ENCODE results near the gene NEURL1. TPM values are rescaled to one million over a fixed set of nuclear protein-coding genes. Genes with fewer than 3 reads are reported as not detected.
A peak's percentile ranks its signal among the peaks of the same experiment; 100 is the strongest.
"Not testable (repeated sequence)": the region's sequence is repeated elsewhere in the genome, so short reads cannot be mapped to it uniquely, and the experiment has no call there.

The NEURL1 gene
- total RNA-seq, 1 donor from 2014 or later = 1.3 TPM

DNA sequence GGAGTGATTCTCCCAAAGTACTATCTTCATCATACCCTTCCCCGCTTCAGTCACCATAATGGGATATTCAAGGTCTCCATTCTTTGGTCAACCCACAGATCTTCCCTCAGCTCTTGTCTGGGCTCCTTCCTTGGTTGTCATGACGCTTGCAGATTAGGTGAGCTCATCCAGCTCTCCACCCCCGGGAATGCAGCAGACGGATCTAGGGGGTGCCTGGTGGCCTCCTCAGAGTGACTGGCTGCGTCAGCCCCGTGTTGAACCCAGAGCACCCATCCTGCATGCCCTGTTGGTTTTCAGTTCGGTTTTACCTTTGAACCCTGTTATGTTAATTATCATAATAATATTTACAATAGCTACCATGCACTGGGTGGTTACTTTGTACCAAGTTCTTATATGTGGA, 6.4 kb downstream of the NEURL1 start:
- H3K27me3 ChIP-seq (ENCODE audit: control insufficient read depth, insufficient read depth, low read length) = peaks cover 24% of the 10 kb centered on the region
- no peak for DNase-seq (ENCODE audit: low read depth)
- no peaks in the 10 kb centered on the region for H3K36me3 ChIP-seq (ENCODE audit: control insufficient read depth, insufficient read depth, low read length)
- no peak overlapping the region for H3K4me3 ChIP-seq (ENCODE audit: low read depth, low read length)
- TF ChIP-seq, protein P1, sequence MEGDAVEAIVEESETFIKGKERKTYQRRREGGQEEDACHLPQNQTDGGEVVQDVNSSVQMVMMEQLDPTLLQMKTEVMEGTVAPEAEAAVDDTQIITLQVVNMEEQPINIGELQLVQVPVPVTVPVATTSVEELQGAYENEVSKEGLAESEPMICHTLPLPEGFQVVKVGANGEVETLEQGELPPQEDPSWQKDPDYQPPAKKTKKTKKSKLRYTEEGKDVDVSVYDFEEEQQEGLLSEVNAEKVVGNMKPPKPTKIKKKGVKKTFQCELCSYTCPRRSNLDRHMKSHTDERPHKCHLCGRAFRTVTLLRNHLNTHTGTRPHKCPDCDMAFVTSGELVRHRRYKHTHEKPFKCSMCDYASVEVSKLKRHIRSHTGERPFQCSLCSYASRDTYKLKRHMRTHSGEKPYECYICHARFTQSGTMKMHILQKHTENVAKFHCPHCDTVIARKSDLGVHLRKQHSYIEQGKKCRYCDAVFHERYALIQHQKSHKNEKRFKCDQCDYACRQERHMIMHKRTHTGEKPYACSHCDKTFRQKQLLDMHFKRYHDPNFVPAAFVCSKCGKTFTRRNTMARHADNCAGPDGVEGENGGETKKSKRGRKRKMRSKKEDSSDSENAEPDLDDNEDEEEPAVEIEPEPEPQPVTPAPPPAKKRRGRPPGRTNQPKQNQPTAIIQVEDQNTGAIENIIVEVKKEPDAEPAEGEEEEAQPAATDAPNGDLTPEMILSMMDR (IDR thresholded peaks at IDR 0.05; ENCODE audit: insufficient read depth, low read length, poor library complexity, severe bottlenecking) = no peak

DNA sequence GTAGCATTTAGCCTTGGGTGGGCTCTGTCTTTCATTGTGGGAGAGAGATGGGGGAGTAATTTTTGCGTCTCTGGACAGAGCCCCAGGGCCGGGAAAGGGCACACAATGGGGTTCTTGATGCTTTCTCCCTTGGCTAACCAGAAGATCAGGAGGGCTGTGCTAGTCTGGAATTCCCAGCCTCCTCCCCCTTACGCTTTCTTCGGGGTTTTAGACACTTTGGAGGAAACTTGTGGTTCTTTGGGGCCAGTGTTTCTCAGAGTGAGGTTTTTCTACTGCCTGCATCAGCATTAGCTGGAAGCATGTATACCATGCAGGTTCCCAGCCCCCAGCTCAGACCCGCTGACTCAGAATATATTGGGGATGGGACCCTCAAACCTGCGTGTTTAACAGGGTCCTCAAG, 7.0 kb downstream of the NEURL1 start:
- no peaks in the 10 kb centered on the region for H3K36me3 ChIP-seq (ENCODE audit: control insufficient read depth, insufficient read depth, low read length)
- no peak overlapping the region for H3K4me3 ChIP-seq (ENCODE audit: low read depth, low read length)
- TF ChIP-seq, protein P1 (IDR thresholded peaks at IDR 0.05; ENCODE audit: insufficient read depth, low read length, poor library complexity, severe bottlenecking) = no peak
- peaks cover 19% of the 10 kb centered on the region for H3K27me3 ChIP-seq (ENCODE audit: control insufficient read depth, insufficient read depth, low read length)
- no peak for DNase-seq (ENCODE audit: low read depth)

- TF ChIP-seq, protein P1 (IDR thresholded peaks at IDR 0.05; ENCODE audit: insufficient read depth, low read length, poor library complexity, severe bottlenecking) = no peak
- Histone ChIP-seq H3K27me3 (ENCODE audit: control insufficient read depth, insufficient read depth, low read length) (peaks cover 15% of the 10 kb centered on the region), H3K36me3 (ENCODE audit: control insufficient read depth, insufficient read depth, low read length) (no peaks in the 10 kb centered on the region), H3K4me3 (ENCODE audit: low read depth, low read length) (no peak overlapping the region)
- no peak for DNase-seq (ENCODE audit: low read depth)
These were observed 7.7 kb downstream of the NEURL1 start for GRCh38 chr10:103501186-103501585.

GRCh38 chr10:103502849-103503660, 9.6 kb downstream of the NEURL1 start:
- Histone ChIP-seq H3K4me3 (ENCODE audit: low read depth, low read length) (no peak overlapping the region), H3K36me3 (ENCODE audit: control insufficient read depth, insufficient read depth, low read length) (no peaks in the 10 kb centered on the region), H3K27me3 (ENCODE audit: control insufficient read depth, insufficient read depth, low read length) (peaks cover 21% of the 10 kb centered on the region)
- TF ChIP-seq, protein P1 (IDR thresholded peaks at IDR 0.05; ENCODE audit: insufficient read depth, low read length, poor library complexity, severe bottlenecking) = no peak
- no peak for DNase-seq (ENCODE audit: low read depth)

DNA sequence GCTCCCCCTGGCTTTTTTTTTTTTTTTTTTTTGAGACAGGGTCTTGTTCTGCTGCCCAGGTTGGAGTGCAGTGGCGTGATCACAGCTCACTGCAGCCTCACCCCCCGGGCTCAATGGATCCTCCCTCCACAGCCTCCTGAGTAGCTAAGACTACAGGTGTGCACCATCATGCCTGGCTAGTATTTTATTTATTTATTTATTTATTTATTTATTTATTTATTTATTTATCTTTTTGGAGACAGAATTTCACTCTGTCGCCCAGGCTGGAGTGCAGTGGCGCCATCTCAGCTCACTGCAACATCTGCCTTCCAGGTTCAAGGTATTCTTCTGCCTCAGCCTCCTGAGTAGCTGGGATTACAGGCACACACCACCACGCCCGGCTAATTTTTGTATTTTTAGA, 10.3 kb downstream of the NEURL1 start:
- not testable (repeated sequence) for H3K36me3 ChIP-seq (ENCODE audit: control insufficient read depth, insufficient read depth, low read length); DNase-seq (ENCODE audit: low read depth); H3K4me3 ChIP-seq (ENCODE audit: low read depth, low read length)
- peaks cover 25% of the 10 kb centered on the region for H3K27me3 ChIP-seq (ENCODE audit: control insufficient read depth, insufficient read depth, low read length)

GRCh38 chr10:103504181-103504783, 10.8 kb downstream of the NEURL1 start:
- H3K27me3 ChIP-seq (ENCODE audit: control insufficient read depth, insufficient read depth, low read length) = peaks cover 23% of the 10 kb centered on the region
- H3K36me3 ChIP-seq (ENCODE audit: control insufficient read depth, insufficient read depth, low read length) = no peaks in the 10 kb centered on the region
- H3K4me3 ChIP-seq (ENCODE audit: low read depth, low read length) = no peak overlapping the region
- TF ChIP-seq, protein P1 (IDR thresholded peaks at IDR 0.05; ENCODE audit: insufficient read depth, low read length, poor library complexity, severe bottlenecking) = no peak
- peak; percentile 99 for DNase-seq (ENCODE audit: low read depth)
